HG02623 (cell line): ENCODE results near the gene POLD1.

Source experiments
- ATAC-seq: cut with Tn5 transposase; IDR thresholded peaks from one replicate; pipeline ENCODE4 v1.9.1; 2021; ENCODE audit warnings: moderate library complexity; ENCODE audit not compliant: unreplicated experiment

POLD1 gene

GRCh38 chr19:50365434-50366306 is 18.5 kb upstream of the POLD1 start, which contains the start of gene NAPSA:
Gene NAPSA, minus strand, starts transcription at chr19:50365639. Its CDS starts 18 bp downstream, at chr19:50365621.
- ATAC-seq = no peak

GRCh38 chr19:50368649-50369570 is 15.2 kb upstream of the POLD1 start:
- ATAC-seq = no peak

GRCh38 chr19:50371914-50372475 is 12.2 kb upstream of the POLD1 start:
- ATAC-seq = no peak

GRCh38 chr19:50376166-50377050 is 7.7 kb upstream of the POLD1 start, which contains the start of gene NR1H2:
Gene NR1H2, plus strand, starts transcription at chr19:50376457. Its CDS starts 1,149 bp downstream, at chr19:50377606.
- ATAC-seq = peak; percentile 70

GRCh38 chr19:50377051-50377461 is 7.1 kb upstream of the POLD1 start:
- no peak for ATAC-seq

- ATAC-seq = no peak
These were observed 6.6 kb upstream of the POLD1 start for GRCh38 chr19:50377517-50377916.

GRCh38 chr19:50378169-50378862 is 5.8 kb upstream of the POLD1 start:
- no peak for ATAC-seq

- no peak for ATAC-seq
These were observed 5.3 kb upstream of the POLD1 start for GRCh38 chr19:50378863-50379236.

- ATAC-seq = no peak
These were observed 4.5 kb upstream of the POLD1 start for GRCh38 chr19:50379602-50380001.

GRCh38 chr19:50380137-50380536 is 4.0 kb upstream of the POLD1 start:
- ATAC-seq = no peak

- no peak for ATAC-seq
These were observed 3.4 kb upstream of the POLD1 start for GRCh38 chr19:50380751-50381151.

- no peak for ATAC-seq
These were observed 2.0 kb upstream of the POLD1 start for GRCh38 chr19:50381881-50382729.

GRCh38 chr19:50383001-50383851 is 921 bp upstream of the POLD1 start:
- peak; percentile 4 for ATAC-seq

GRCh38 chr19:50384685-50385535 is 763 bp downstream of the POLD1 start:
- no peak for ATAC-seq

GRCh38 chr19:50387176-50387867 is 3.2 kb downstream of the POLD1 start:
- ATAC-seq = no peak

- no peak for ATAC-seq
These were observed 3.7 kb downstream of the POLD1 start for GRCh38 chr19:50387868-50388245.
